ENCODE results near the gene ZG16B. TPM values are rescaled to one million over a fixed set of nuclear protein-coding genes. Genes with fewer than 3 reads are reported as not detected.

The ZG16B gene
- total RNA-seq, 1 experiment from 2014 or later: 2.3 TPM

GRCh38 chr16:2833776-2834175 is 3.7 kb downstream of the ZG16B start:
- no TSS peak for BruUV-seq (replicated peaks)
- Histone ChIP-seq H2AFZ (ENCODE audit: low read depth, low read length, poor library complexity, severe bottlenecking) (no peak overlapping the region), H3K27ac (ENCODE audit: low read depth, low read length) (no peak overlapping the region), H3K9me2 (ENCODE audit: insufficient read depth) (no peaks in the 10 kb centered on the region), H3K4me3 (replicated peaks in 1 of 2; ENCODE audit: low read depth in 1 of 2, low read length in 2 of 2) (no peak overlapping the region), H3K4me1 (ENCODE audit: control insufficient read depth in 1 of 2, insufficient read depth in 2 of 2, low read length in 2 of 2) (peaks cover 20 to 37% of the 10 kb centered on the region in 2 experiments), H4K20me1 (ENCODE audit: insufficient read depth) (no peaks in the 10 kb centered on the region), H3K36me3 (ENCODE audit: control insufficient read depth in 1 of 2, insufficient read depth in 2 of 2, low read length in 2 of 2) (no peaks in the 10 kb centered on the region), H3K9me3 (ENCODE audit: control insufficient read depth in 1 of 2, insufficient read depth in 1 of 2, low read depth in 1 of 2, low read length in 2 of 2) (no peaks in the 10 kb centered on the region), H3K4me2 (ENCODE audit: low read length) (no peak overlapping the region), H3K9ac (ENCODE audit: low read length) (no peak overlapping the region), H3K79me2 (ENCODE audit: insufficient read depth, low read length) (no peaks in the 10 kb centered on the region), H3K27me3 (ENCODE audit: insufficient read depth, low read length) (no peaks in the 10 kb centered on the region)
- ATAC-seq (no peak), DNase-seq (ENCODE audit: low read depth, low spot score) (no peak)
- no peak for TF ChIP-seq FOSL1 (IDR thresholded peaks at IDR 0.05; ENCODE audit: low read depth)
- no peak for TF ChIP-seq POLR2AphosphoS5 (IDR thresholded peaks at IDR 0.05; ENCODE audit: low read depth, low read length)
- no peak for TF ChIP-seq SP1 (IDR thresholded peaks at IDR 0.05; ENCODE audit: low read depth)
- no peak for TF ChIP-seq REST (IDR thresholded peaks at IDR 0.05; ENCODE audit: low read depth)
- TF ChIP-seq CEBPB (IDR thresholded peaks at IDR 0.05; ENCODE audit: low read depth): no peak
- TF ChIP-seq MAX (IDR thresholded peaks at IDR 0.05): no peak
- no peak for TF ChIP-seq POLR2A (IDR thresholded peaks at IDR 0.05; ENCODE audit: borderline replicate concordance, extremely low read depth, insufficient read depth, insufficient read length)
- no peak for TF ChIP-seq CTCF (IDR thresholded peaks at IDR 0.05 in 2 of 3, conservative IDR thresholded peaks at IDR 0.05 in 1 of 3; ENCODE audit: borderline replicate concordance in 1 of 3, insufficient read depth in 1 of 3, low read depth in 2 of 3, low read length in 2 of 3)
- TF ChIP-seq EGR1 (IDR thresholded peaks at IDR 0.05; ENCODE audit: low read depth): no peak
- no peak for TF ChIP-seq CBX3 (IDR thresholded peaks at IDR 0.05; ENCODE audit: low read depth)
- no peak for TF ChIP-seq RAD21 (IDR thresholded peaks at IDR 0.05; ENCODE audit: low read depth)
- POLR2A ChIA-PET: no interaction called here
- CTCF ChIA-PET: no interaction called here
- RAD21 ChIA-PET (ENCODE audit: low non-redundant PET in 1 of 2, low total read pairs in 2 of 2, uncharacterized antibody in 2 of 2, unreplicated experiment in 2 of 2): no interaction called here
- intact Hi-C loops (cut with micrococcal nuclease): no loop called here
